Mesangial cell (primary cell): ENCODE results near the gene FGF1. TPM values are rescaled to one million over a fixed set of nuclear protein-coding genes. Genes with fewer than 3 reads are reported as not detected.

ENCODE experiments used
- total RNA-seq: library from RNA; depleted of rRNA; stranded (reverse); fragments of >200 nt; gene quantifications from 2 replicates; pipeline ENCODE4 v1.2.3, GENCODE V29; 2015

Gene FGF1
- total RNA-seq: 0.25 and 2.6 TPM in 2 replicates

DNA sequence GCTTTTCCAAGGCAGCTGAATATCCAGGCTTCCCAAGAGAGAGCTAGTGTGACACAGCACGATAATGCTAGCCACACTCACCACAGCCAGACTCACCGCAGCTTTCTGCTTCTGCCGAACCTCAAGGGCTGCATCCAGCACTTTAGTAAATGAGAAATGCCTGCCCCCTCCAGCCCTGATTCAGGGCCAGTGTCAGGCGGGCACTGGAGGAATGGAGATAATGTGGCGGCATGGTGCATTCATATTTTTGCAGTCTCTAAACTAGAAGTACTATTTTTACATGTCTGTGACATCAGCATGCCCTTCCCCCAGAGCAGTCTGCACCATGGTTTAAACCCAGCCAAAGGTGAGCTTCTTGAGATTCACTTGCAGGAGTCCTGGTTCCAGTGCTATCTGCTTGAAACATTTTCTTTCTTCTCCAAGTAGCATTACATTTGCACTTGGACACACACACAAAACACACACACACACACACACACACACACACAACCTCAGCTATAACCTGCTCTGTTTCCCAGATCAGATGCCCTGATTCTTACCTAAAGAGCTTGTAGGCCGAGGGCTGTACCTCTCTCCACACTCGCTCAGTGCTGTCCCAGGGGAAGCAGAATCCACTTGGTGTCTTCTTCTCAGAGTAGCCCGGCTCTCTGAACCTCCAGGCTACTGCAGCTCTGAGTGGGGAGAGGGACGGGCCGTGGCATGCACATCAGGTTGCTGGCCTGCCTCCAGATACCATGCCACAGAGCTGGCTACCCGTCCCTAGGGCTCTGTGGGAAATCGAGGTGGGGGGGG, at the start of gene FGF1:
Gene FGF1, minus strand, starts transcription at position 673 of the 792 bp plus-strand sequence. CDS start 71,963 bp downstream, outside the sequence.

Other genes with a start within 250 kb of the FGF1 start
- 2.4 and 3.4 TPM in 2 replicates for gene ARHGAP26, start 84.3 kb upstream of the FGF1 start, total RNA-seq